Dendritic cell treated with granulocyte-macrophage colony-stimulating factor and Interleukin-4, amounts not matched to agents 40 ng/mL and 50 ng/mL, for 4 days (primary cell): ENCODE measurements around the gene GPR89A.

Source experiments
- H3K27ac Mint-ChIP-seq: one replicate; pipeline ENCODE4 v1.8.0; 2022; ENCODE audit warnings: mild to moderate bottlenecking, mixed read lengths
- H3K27me3 Mint-ChIP-seq: one replicate; pipeline ENCODE4 v1.8.0; 2022; ENCODE audit warnings: mild to moderate bottlenecking, mixed read lengths
- H3K36me3 Mint-ChIP-seq: one replicate; pipeline ENCODE4 v1.8.0; 2022; ENCODE audit warnings: low read depth, mixed read lengths
- H3K4me1 Mint-ChIP-seq: one replicate; pipeline ENCODE4 v1.8.0; 2022; ENCODE audit warnings: low read depth, mixed read lengths
- H3K4me3 Mint-ChIP-seq: one replicate; pipeline ENCODE4 v1.8.0; 2022; ENCODE audit warnings: mild to moderate bottlenecking, moderate library complexity, mixed read lengths
- H3K9me3 Mint-ChIP-seq: one replicate; pipeline ENCODE4 v1.8.0; 2022; ENCODE audit warnings: mixed read lengths
- intact Hi-C: fragments of 100-400 bp; cut with micrococcal nuclease; formaldehyde crosslinking; loops from one replicate; pipeline ENCODE4 v1.15.0; 2022

The GPR89A gene

GRCh38 chr1:145695821-145696629 is 88.2 kb downstream of the GPR89A start:
- no peak overlapping the region for H3K4me3 Mint-ChIP-seq
- no peaks in the 10 kb centered on the region for H3K27me3 Mint-ChIP-seq
- no peaks in the 10 kb centered on the region for H3K9me3 Mint-ChIP-seq
- no peaks in the 10 kb centered on the region for H3K36me3 Mint-ChIP-seq
- H3K4me1 Mint-ChIP-seq: peaks cover 15% of the 10 kb centered on the region
- no peak overlapping the region for H3K27ac Mint-ChIP-seq
- intact Hi-C loops: no loop called here

GRCh38 chr1:145696630-145696960 is 88.8 kb downstream of the GPR89A start:
- Mint-ChIP-seq H3K36me3 (no peaks in the 10 kb centered on the region), H3K9me3 (no peaks in the 10 kb centered on the region), H3K27ac (no peak overlapping the region), H3K27me3 (no peaks in the 10 kb centered on the region), H3K4me3 (no peak overlapping the region), H3K4me1 (peaks cover 15% of the 10 kb centered on the region)
- intact Hi-C loops: no loop called here

GRCh38 chr1:145701306-145701862 is 93.6 kb downstream of the GPR89A start:
- H3K9me3 Mint-ChIP-seq: no peaks in the 10 kb centered on the region
- H3K27ac Mint-ChIP-seq: no peak overlapping the region
- H3K4me1 Mint-ChIP-seq: peaks cover 10% of the 10 kb centered on the region
- no peaks in the 10 kb centered on the region for H3K36me3 Mint-ChIP-seq
- no peak overlapping the region for H3K4me3 Mint-ChIP-seq
- H3K27me3 Mint-ChIP-seq: no peaks in the 10 kb centered on the region
- intact Hi-C loops: no loop called here

- Mint-ChIP-seq H3K36me3 (no peaks in the 10 kb centered on the region), H3K9me3 (no peaks in the 10 kb centered on the region), H3K4me1 (peaks cover 3% of the 10 kb centered on the region), H3K27ac (no peak overlapping the region), H3K27me3 (no peaks in the 10 kb centered on the region), H3K4me3 (no peak overlapping the region)
- intact Hi-C loops: no loop called here
These were observed 94.3 kb downstream of the GPR89A start for GRCh38 chr1:145702052-145702451.

GRCh38 chr1:145702826-145703225 is 95.0 kb downstream of the GPR89A start:
- no peaks in the 10 kb centered on the region for H3K36me3 Mint-ChIP-seq
- H3K27ac Mint-ChIP-seq: no peak overlapping the region
- intact Hi-C loops: no loop called here
- H3K4me3 Mint-ChIP-seq: no peak overlapping the region
- no peaks in the 10 kb centered on the region for H3K4me1 Mint-ChIP-seq
- no peaks in the 10 kb centered on the region for H3K9me3 Mint-ChIP-seq
- no peaks in the 10 kb centered on the region for H3K27me3 Mint-ChIP-seq

GRCh38 chr1:145705622-145706021 is 97.8 kb downstream of the GPR89A start:
- Mint-ChIP-seq H3K4me3 (no peak overlapping the region), H3K27ac (no peak overlapping the region), H3K4me1 (no peaks in the 10 kb centered on the region), H3K9me3 (no peaks in the 10 kb centered on the region), H3K36me3 (no peaks in the 10 kb centered on the region), H3K27me3 (no peaks in the 10 kb centered on the region)
- intact Hi-C loops: no loop called here

GRCh38 chr1:145706086-145706664 is 98.4 kb downstream of the GPR89A start:
- intact Hi-C loops: no loop called here
- Mint-ChIP-seq H3K36me3 (no peaks in the 10 kb centered on the region), H3K4me1 (no peaks in the 10 kb centered on the region), H3K4me3 (no peak overlapping the region), H3K27me3 (no peaks in the 10 kb centered on the region), H3K9me3 (no peaks in the 10 kb centered on the region), H3K27ac (no peak overlapping the region)

GRCh38 chr1:145707183-145707867 is 99.5 kb downstream of the GPR89A start, which contains the start of gene PDZK1:
Gene PDZK1, minus strand, starts transcription at chr1:145707368. Its CDS starts 19,347 bp downstream, at chr1:145688021.
- H3K27me3 Mint-ChIP-seq: no peaks in the 10 kb centered on the region
- H3K27ac Mint-ChIP-seq: no peak within 1 kb of the TSS
- no peaks in the 10 kb centered on the region for H3K4me1 Mint-ChIP-seq
- intact Hi-C loops: no loop called here
- H3K9me3 Mint-ChIP-seq: no peaks in the 10 kb centered on the region
- H3K36me3 Mint-ChIP-seq: no peaks in the 10 kb centered on the region
- H3K4me3 Mint-ChIP-seq: no peak within 1 kb of the TSS

- Mint-ChIP-seq H3K4me1 (no peaks in the 10 kb centered on the region), H3K4me3 (no peak overlapping the region), H3K36me3 (no peaks in the 10 kb centered on the region), H3K27ac (no peak overlapping the region), H3K27me3 (no peaks in the 10 kb centered on the region), H3K9me3 (no peaks in the 10 kb centered on the region)
- intact Hi-C loops: no loop called here
These were observed 100.3 kb downstream of the GPR89A start for GRCh38 chr1:145708063-145708462.

- Mint-ChIP-seq H3K36me3 (no peaks in the 10 kb centered on the region), H3K9me3 (no peaks in the 10 kb centered on the region), H3K27me3 (no peaks in the 10 kb centered on the region), H3K27ac (no peak overlapping the region), H3K4me1 (no peaks in the 10 kb centered on the region), H3K4me3 (no peak overlapping the region)
- intact Hi-C loops: no loop called here
These were observed 102.7 kb downstream of the GPR89A start for GRCh38 chr1:145710291-145711027.

- H3K27me3 Mint-ChIP-seq: no peaks in the 10 kb centered on the region
- H3K4me1 Mint-ChIP-seq: no peaks in the 10 kb centered on the region
- intact Hi-C loops: no loop called here
- no peak overlapping the region for H3K4me3 Mint-ChIP-seq
- no peak overlapping the region for H3K27ac Mint-ChIP-seq
- no peaks in the 10 kb centered on the region for H3K36me3 Mint-ChIP-seq
- H3K9me3 Mint-ChIP-seq: no peaks in the 10 kb centered on the region
These were observed 103.4 kb downstream of the GPR89A start for GRCh38 chr1:145711213-145711651.

- H3K4me3 Mint-ChIP-seq: no peak overlapping the region
- no peak overlapping the region for H3K27ac Mint-ChIP-seq
- H3K9me3 Mint-ChIP-seq: no peaks in the 10 kb centered on the region
- intact Hi-C loops: no loop called here
- H3K27me3 Mint-ChIP-seq: peaks cover 5% of the 10 kb centered on the region
- no peaks in the 10 kb centered on the region for H3K36me3 Mint-ChIP-seq
- H3K4me1 Mint-ChIP-seq: no peaks in the 10 kb centered on the region
These were observed 106.8 kb downstream of the GPR89A start for GRCh38 chr1:145714524-145715111.

GRCh38 chr1:145716641-145717345 is 109.0 kb downstream of the GPR89A start:
- Mint-ChIP-seq H3K4me3 (no peak overlapping the region), H3K27me3 (peaks cover 23% of the 10 kb centered on the region), H3K4me1 (peaks cover 10% of the 10 kb centered on the region), H3K9me3 (no peaks in the 10 kb centered on the region), H3K36me3 (no peaks in the 10 kb centered on the region), H3K27ac (no peak overlapping the region)
- intact Hi-C loops: no loop called here
